GM18868 (cell line): ENCODE data around the gene CCDC196.
"Not testable (repeated sequence)": the region's sequence is repeated elsewhere in the genome, so short reads cannot be mapped to it uniquely, and the experiment has no call there.

Experiments
- ATAC-seq: cut with Tn5 transposase; IDR thresholded peaks from one replicate; pipeline ENCODE4 v1.9.1; 2021; ENCODE audit warnings: mild to moderate bottlenecking, moderate library complexity; ENCODE audit not compliant: unreplicated experiment

The CCDC196 gene

DNA sequence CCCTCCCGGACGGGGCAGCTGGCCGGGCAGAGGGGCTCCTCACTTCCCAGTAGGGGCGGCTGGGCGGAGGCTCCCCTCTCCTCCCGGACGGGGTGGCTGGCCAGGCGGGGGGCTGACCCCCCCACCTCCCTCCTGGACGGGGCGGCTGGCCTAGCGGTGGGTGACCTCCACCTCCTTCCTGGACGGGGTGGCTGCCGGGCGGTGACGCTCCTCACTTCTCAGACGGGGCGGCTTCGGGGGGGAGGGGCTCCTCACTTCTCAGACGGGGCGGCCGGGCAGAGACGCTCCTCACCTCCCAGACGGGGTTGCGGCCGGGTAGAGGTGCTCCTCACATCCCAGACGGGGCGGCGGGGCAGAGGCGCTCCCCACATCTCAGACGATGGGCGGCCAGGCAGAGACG lies 59.6 kb downstream of the CCDC196 start:
- ATAC-seq = not testable (repeated sequence)
